RWPE2 (cell line): ENCODE measurements around the gene SPON1.

Experiments used
- ATAC-seq: fragments of 200-7000 bp; cut with Tn5 transposase; 3 replicates; pipeline ENCODE4 v1.9.1; 2021; ENCODE audit warnings: low read depth
- DNase-seq: peaks from one replicate; pipeline ENCODE4 v3.0.0-alpha.2; 2020; ENCODE audit warnings: low spot score
- H3K27ac ChIP-seq: fragments of 450-650 bp; 2 replicates; pipeline ENCODE4 v1.5.1; 2017; ENCODE audit warnings: mild to moderate bottlenecking; ENCODE audit not compliant: poor library complexity, severe bottlenecking
- H3K27me3 ChIP-seq: fragments of 250-450 bp; sonication (Bioruptor Pico); 2 replicates; pipeline ENCODE4 v1.5.1; 2021; ENCODE audit warnings: mild to moderate bottlenecking, moderate library complexity; ENCODE audit not compliant: insufficient read depth, poor library complexity, severe bottlenecking
- H3K36me3 ChIP-seq: fragments of 250-450 bp; sonication (Bioruptor Pico); 2 replicates; pipeline ENCODE4 v1.5.1; 2020; ENCODE audit warnings: low read depth, mild to moderate bottlenecking, moderate library complexity
- H3K4me1 ChIP-seq: fragments of 250-450 bp; sonication (Bioruptor Pico); 2 replicates; pipeline ENCODE4 v1.5.1; 2021; ENCODE audit warnings: mild to moderate bottlenecking, moderate library complexity; ENCODE audit not compliant: insufficient read depth, poor library complexity, severe bottlenecking
- H3K4me3 ChIP-seq: fragments of 250-450 bp; sonication (Bioruptor Pico); 2 replicates; pipeline ENCODE4 v1.5.1; 2021; ENCODE audit warnings: mild to moderate bottlenecking, moderate library complexity; ENCODE audit not compliant: severe bottlenecking
- H3K9me3 ChIP-seq: fragments of 250-450 bp; sonication (Bioruptor Pico); 2 replicates; pipeline ENCODE4 v1.5.1; 2021; ENCODE audit warnings: mild to moderate bottlenecking, moderate library complexity; ENCODE audit not compliant: severe bottlenecking
- TF ChIP-seq, protein P1 (sequence below): fragments of 450-650 bp; IDR thresholded peaks from one replicate; pipeline ENCODE4 v1.5.1; 2017; ENCODE audit warnings: mild to moderate bottlenecking, moderate library complexity; ENCODE audit not compliant: poor library complexity, severe bottlenecking

SPON1 gene

DNA sequence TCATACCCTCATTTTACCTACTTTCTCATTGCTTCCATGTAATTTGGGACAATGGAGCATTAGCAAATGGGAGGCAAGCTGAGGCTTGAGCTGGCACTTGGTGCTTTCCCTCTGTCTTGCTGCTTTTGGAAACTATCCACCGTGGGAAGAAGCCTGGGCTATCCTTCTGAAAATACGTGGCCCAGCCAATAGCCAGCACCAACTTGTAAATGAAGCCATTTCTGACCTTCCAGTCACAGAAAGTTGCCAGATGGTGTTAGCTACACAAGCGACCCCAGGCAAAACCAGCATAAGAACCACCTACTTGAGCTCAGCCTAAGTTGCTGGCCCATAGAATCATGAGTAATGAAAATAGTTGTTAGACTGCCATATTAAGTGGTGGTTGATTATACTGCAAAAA lies 18.5 kb upstream of the SPON1 start:
- no peak for ATAC-seq
- TF ChIP-seq, protein P1, sequence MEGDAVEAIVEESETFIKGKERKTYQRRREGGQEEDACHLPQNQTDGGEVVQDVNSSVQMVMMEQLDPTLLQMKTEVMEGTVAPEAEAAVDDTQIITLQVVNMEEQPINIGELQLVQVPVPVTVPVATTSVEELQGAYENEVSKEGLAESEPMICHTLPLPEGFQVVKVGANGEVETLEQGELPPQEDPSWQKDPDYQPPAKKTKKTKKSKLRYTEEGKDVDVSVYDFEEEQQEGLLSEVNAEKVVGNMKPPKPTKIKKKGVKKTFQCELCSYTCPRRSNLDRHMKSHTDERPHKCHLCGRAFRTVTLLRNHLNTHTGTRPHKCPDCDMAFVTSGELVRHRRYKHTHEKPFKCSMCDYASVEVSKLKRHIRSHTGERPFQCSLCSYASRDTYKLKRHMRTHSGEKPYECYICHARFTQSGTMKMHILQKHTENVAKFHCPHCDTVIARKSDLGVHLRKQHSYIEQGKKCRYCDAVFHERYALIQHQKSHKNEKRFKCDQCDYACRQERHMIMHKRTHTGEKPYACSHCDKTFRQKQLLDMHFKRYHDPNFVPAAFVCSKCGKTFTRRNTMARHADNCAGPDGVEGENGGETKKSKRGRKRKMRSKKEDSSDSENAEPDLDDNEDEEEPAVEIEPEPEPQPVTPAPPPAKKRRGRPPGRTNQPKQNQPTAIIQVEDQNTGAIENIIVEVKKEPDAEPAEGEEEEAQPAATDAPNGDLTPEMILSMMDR = no peak
- H3K9me3 ChIP-seq = no peaks in the 10 kb centered on the region
- H3K4me1 ChIP-seq = peaks cover 21% of the 10 kb centered on the region
- no peak overlapping the region for H3K27ac ChIP-seq
- no peak overlapping the region for H3K4me3 ChIP-seq
- no peaks in the 10 kb centered on the region for H3K36me3 ChIP-seq
- no peaks in the 10 kb centered on the region for H3K27me3 ChIP-seq
- DNase-seq = no peak

DNA sequence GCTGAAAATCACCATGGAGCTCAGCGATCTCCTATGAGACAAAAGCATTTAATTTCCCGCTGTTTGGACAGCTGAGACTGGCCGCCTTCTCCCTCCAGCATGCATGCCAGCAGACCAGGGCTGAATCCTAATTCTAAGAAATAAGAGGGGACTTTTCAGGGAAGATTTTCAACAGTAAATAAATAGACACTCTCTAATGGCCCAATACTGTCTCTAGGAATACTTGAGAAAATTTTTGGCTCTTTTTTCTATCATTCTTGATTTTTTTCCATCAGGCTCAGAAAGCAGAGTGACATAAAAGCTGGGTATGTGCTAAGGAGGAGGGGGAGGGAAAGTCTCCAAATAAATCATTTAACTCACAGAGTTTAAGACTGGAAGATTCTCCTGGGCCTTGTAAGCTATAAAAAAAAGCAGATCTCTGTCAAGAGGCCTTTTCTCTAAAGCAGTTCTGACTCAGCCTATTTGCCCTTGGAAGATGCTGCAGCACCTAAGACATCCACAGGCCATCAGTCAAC lies 17.6 kb upstream of the SPON1 start:
- TF ChIP-seq, protein P1 = no peak
- Histone ChIP-seq H3K27me3 (no peaks in the 10 kb centered on the region), H3K27ac (no peak overlapping the region), H3K9me3 (no peaks in the 10 kb centered on the region), H3K4me3 (no peak overlapping the region), H3K36me3 (no peaks in the 10 kb centered on the region), H3K4me1 (peaks cover 18% of the 10 kb centered on the region)
- ATAC-seq = no peak
- no peak for DNase-seq

DNA sequence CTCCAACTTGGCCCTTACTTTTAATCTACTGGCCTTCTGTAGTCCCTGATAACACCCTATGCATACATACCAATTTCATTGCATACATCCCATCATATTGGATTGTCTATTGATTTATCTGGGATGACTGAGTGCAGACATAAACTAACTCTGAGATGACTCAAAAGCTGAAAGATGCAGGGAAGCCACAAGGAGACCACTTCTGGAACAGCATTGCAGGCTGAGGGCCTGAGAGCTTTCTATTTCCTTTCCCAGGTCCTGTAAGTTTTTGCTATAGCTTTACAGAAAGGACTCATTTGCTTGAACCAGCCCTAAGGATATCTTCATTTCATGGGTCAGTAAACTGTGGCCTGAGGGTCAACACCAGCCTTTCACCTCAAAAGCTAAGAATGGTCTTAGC lies 15.1 kb upstream of the SPON1 start:
- no peak for ATAC-seq
- Histone ChIP-seq H3K36me3 (no peaks in the 10 kb centered on the region), H3K27ac (no peak overlapping the region), H3K27me3 (peaks cover 10% of the 10 kb centered on the region), H3K4me3 (no peak overlapping the region), H3K4me1 (peaks cover 12% of the 10 kb centered on the region), H3K9me3 (no peaks in the 10 kb centered on the region)
- TF ChIP-seq, protein P1 = no peak
- no peak for DNase-seq

DNA sequence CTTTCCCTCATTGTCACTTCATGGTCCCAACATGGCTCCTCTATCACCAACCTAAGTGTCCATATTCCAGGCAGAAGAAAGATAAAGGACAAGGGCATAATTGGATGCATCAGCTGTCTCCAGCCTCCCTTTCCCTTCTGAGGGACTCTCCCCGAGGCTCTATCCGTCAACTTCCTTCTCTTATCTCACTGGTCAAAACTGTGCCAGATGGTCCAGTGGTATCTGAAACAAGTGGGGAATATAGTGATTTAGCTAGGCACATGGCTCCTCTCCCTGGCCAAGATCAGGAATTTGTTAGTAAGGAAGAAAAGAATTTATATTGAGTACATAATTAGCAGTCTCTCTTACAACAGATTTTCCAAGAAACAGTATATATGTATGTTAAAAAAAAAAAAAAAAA lies 12.6 kb upstream of the SPON1 start:
- Histone ChIP-seq H3K27ac (no peak overlapping the region), H3K9me3 (no peaks in the 10 kb centered on the region), H3K4me3 (no peak overlapping the region), H3K36me3 (no peaks in the 10 kb centered on the region), H3K4me1 (no peaks in the 10 kb centered on the region), H3K27me3 (peaks cover 23% of the 10 kb centered on the region)
- ATAC-seq (no peak), DNase-seq (no peak)
- TF ChIP-seq, protein P1 = no peak

DNA sequence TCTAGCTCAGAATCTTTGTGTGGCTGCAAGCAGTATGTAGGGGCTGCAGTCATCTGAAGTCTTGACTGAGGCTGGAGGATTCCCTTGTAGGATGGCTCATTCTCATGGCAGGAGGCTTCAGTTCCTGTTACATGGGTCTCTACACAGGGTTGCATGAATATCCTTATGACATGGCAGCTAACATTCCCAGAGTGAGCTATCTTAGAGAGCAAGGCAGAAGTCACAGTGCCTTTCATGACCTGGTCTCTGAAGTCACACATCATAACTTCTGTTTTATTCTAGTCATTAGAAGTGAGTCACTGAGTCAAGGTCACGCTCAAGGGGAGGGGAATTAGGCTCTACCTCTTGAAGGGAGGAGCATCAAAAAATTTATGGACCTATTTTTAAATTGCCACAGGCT lies 10.3 kb upstream of the SPON1 start:
- Histone ChIP-seq H3K4me1 (no peaks in the 10 kb centered on the region), H3K4me3 (no peak overlapping the region), H3K36me3 (no peaks in the 10 kb centered on the region), H3K27ac (no peak overlapping the region), H3K27me3 (peaks cover 44% of the 10 kb centered on the region), H3K9me3 (no peaks in the 10 kb centered on the region)
- ATAC-seq (no peak), DNase-seq (no peak)
- TF ChIP-seq, protein P1 = no peak
